HepG2 (cell line): Measurements from ENCODE around the gene BSG. TPM values are rescaled to one million over a fixed set of nuclear protein-coding genes. Genes with fewer than 3 reads are reported as not detected.
A peak's percentile ranks its signal among the peaks of the same experiment; 100 is the strongest.

Experiments used
- BCL6 ChIP-seq: IDR thresholded peaks from 2 replicates; pipeline ENCODE4 v1.6.1; 2016; ENCODE audit warnings: missing genetic modification reagents, missing compliant biosample characterization
- ESRRA ChIP-seq: sonication (generic); formaldehyde crosslinking; IDR thresholded peaks from 2 replicates; pipeline ENCODE4 v1.5.1; 2020; ENCODE audit warnings: mild to moderate bottlenecking, low read depth, missing genetic modification reagents
- FOXP1 ChIP-seq, 2 experiments: fragments of 450-650 bp in 1 of 2; IDR thresholded peaks; 2 replicates each; pipeline ENCODE4 v1.6.1; 2017 to 2018; ENCODE audit warnings: antibody characterized with exemption in 1 of 2
- GLMP ChIP-seq: sonication (generic); formaldehyde crosslinking; IDR thresholded peaks from 2 replicates; pipeline ENCODE4 v1.9.0; 2021; ENCODE audit warnings: missing genetic modification reagents, mild to moderate bottlenecking, borderline replicate concordance
- HOXA3 ChIP-seq: sonication (generic); formaldehyde crosslinking; IDR thresholded peaks from 2 replicates; pipeline ENCODE4 v1.5.0; 2020; ENCODE audit warnings: missing genetic modification reagents
- KAT8 ChIP-seq: IDR thresholded peaks from 2 replicates; pipeline ENCODE4 v1.6.1; 2016; ENCODE audit warnings: missing genetic modification reagents, missing compliant biosample characterization
- MEF2D ChIP-seq: sonication (generic); formaldehyde crosslinking; IDR thresholded peaks from 2 replicates; pipeline ENCODE4 v1.5.1; 2020; ENCODE audit warnings: mild to moderate bottlenecking, missing genetic modification reagents
- REST ChIP-seq, 2 experiments: IDR thresholded peaks; 2 replicates each; pipeline ENCODE4 v1.6.1; 2011 to 2012; ENCODE audit warnings: low read length in 2 of 2, borderline replicate concordance in 1 of 2, low read depth in 1 of 2, mild to moderate bottlenecking in 1 of 2, moderate library complexity in 1 of 2
- SAP130 ChIP-seq: IDR thresholded peaks from 2 replicates; pipeline ENCODE4 v1.6.1; 2016; ENCODE audit warnings: low read depth
- SP4 ChIP-seq: sonication (generic); formaldehyde crosslinking; IDR thresholded peaks from 2 replicates; pipeline ENCODE4 v1.8.1; 2023; ENCODE audit warnings: mild to moderate bottlenecking, missing genetic modification reagents
- TBX2 ChIP-seq: sonication (generic); formaldehyde crosslinking; IDR thresholded peaks from 2 replicates; pipeline ENCODE4 v1.5.0; 2020; ENCODE audit warnings: missing genetic modification reagents, mild to moderate bottlenecking, borderline replicate concordance
- TCF7 ChIP-seq: sonication (generic); IDR thresholded peaks from 2 replicates; pipeline ENCODE4 v1.6.1; 2016; ENCODE audit warnings: antibody characterized with exemption, low read depth
- YEATS2 ChIP-seq: sonication (generic); formaldehyde crosslinking; IDR thresholded peaks from 2 replicates; pipeline ENCODE4 v1.4.0; 2020; ENCODE audit warnings: missing genetic modification reagents, borderline replicate concordance
- ZBTB7A ChIP-seq: sonication (generic); formaldehyde crosslinking; IDR thresholded peaks from 2 replicates; pipeline ENCODE4 v1.8.0; 2022; ENCODE audit warnings: mild to moderate bottlenecking, missing genetic modification reagents
- ZNF263 ChIP-seq: sonication (generic); formaldehyde crosslinking; IDR thresholded peaks from 2 replicates; pipeline ENCODE4 v1.4.0; 2020; ENCODE audit warnings: missing genetic modification reagents
- ZNF430 ChIP-seq: sonication (generic); formaldehyde crosslinking; IDR thresholded peaks from 2 replicates; pipeline ENCODE4 v1.9.0; 2021; ENCODE audit warnings: mild to moderate bottlenecking, missing genetic modification reagents
- ZNF441 ChIP-seq: sonication (generic); formaldehyde crosslinking; IDR thresholded peaks from 2 replicates; pipeline ENCODE4 v1.7.0; 2021; ENCODE audit warnings: missing genetic modification reagents, borderline replicate concordance
- ZNF484 ChIP-seq: sonication (generic); formaldehyde crosslinking; IDR thresholded peaks from 2 replicates; pipeline ENCODE4 v1.5.1; 2020; ENCODE audit warnings: mild to moderate bottlenecking, low read depth, missing genetic modification reagents, borderline replicate concordance
- ZSCAN25 ChIP-seq: sonication (generic); formaldehyde crosslinking; IDR thresholded peaks from 2 replicates; pipeline ENCODE4 v1.8.0; 2022; ENCODE audit warnings: mild to moderate bottlenecking, missing genetic modification reagents
- polyA plus RNA-seq, 8 experiments: library from polyadenylated mRNA; depleted of rRNA in 3 of 8; stranded (reverse) in 7 of 8; unstranded in 1 of 8; fragments of >200 nt; fragmentation: Illumina TruSeq in 4 of 8; extraction: Trizol in 4 of 8; gene quantifications; 2 replicates each; pipeline versions ENCODE4 v1.2.1 to v1.2.3, GENCODE V29; 2011 to 2016; ENCODE audit warnings: low read depth in 4 of 8, missing spikeins in 1 of 8, mixed read lengths in 1 of 8; ENCODE audit not compliant: insufficient read depth in 1 of 8
- total RNA-seq, 5 experiments: library from RNA; depleted of rRNA; stranded (reverse); fragments of >200 nt; fragmentation: Illumina TruSeq; extraction: Trizol; gene quantifications; 2 replicates each; pipeline ENCODE4 v1.2.3, GENCODE V29; 2016; ENCODE audit warnings: low read depth in 1 of 5

The BSG gene
- total and polyA plus RNA-seq, 2 of the 13 experiments (the other 11 are each of a cell fraction or from before 2014, with no cell fraction given): 309 to 754 TPM

GRCh38 chr19:558770-559439 is 13.5 kb upstream of the BSG start (continued):
- peak; percentile 36; the same call in 1 of the 2 replicates for TF ChIP-seq TBX2 (CRISPR knock-in tag)
- no peak for TF ChIP-seq ZNF263 (CRISPR knock-in tag)
- no peak for TF ChIP-seq ZNF484 (CRISPR knock-in tag)
- TF ChIP-seq ESRRA (CRISPR knock-in tag): no peak
- peak; percentile 89 for TF ChIP-seq GLMP
- peak; percentile 89; the same call in 1 of the 2 replicates for TF ChIP-seq ZSCAN25 (CRISPR knock-in tag)
- peak; percentile 83; the same call in 1 of the 2 replicates for TF ChIP-seq ZBTB7A
- peak; percentile 48; the same call in 1 of the 2 replicates for TF ChIP-seq SP4
- peak; percentile 40; the same call in 1 of the 2 replicates for TF ChIP-seq YEATS2 (CRISPR knock-in tag)
- peak; percentile 81 for TF ChIP-seq SAP130 (CRISPR knock-in tag)
- TF ChIP-seq BCL6 (CRISPR knock-in tag): peak; percentile 72
- peak; percentile 74; the same call in 1 of the 2 replicates for TF ChIP-seq TCF7
- no peak for TF ChIP-seq ZNF441
- 0 out of 2 replicates have a peak, but pooled peaks have one; percentile 40 for TF ChIP-seq KAT8 (CRISPR knock-in tag)
- TF ChIP-seq MEF2D (CRISPR knock-in tag): 0 out of 2 replicates have a peak, but pooled peaks have one; percentile 66
- TF ChIP-seq REST (IDR thresholded peaks at IDR 0.05; ENCODE audit: borderline replicate concordance in 1 of 2, low read depth in 1 of 2, low read length in 2 of 2): peak in 1 of 2 experiments; percentile 29; a peak in 1 of 4 replicates
- no peak for TF ChIP-seq FOXP1 (IDR thresholded peaks at IDR 0.05)
- peak; percentile 94 for TF ChIP-seq FOXP1 (CRISPR knock-in tag; IDR thresholded peaks at IDR 0.05)
- peak; percentile 42; the same call in 1 of the 2 replicates for TF ChIP-seq HOXA3 (CRISPR knock-in tag)
- peak; percentile 40; the same call in 1 of the 2 replicates for TF ChIP-seq ZNF430 (CRISPR knock-in tag)
